Activated naive CD8-positive, alpha-beta T cell treated with anti-CD3 and anti-CD28 coated beads for 36 hours (primary cell): ENCODE results near the gene SLC27A4. TPM values are rescaled to one million over a fixed set of nuclear protein-coding genes. Genes with fewer than 3 reads are reported as not detected.
"Not testable (repeated sequence)": the region's sequence is repeated elsewhere in the genome, so short reads cannot be mapped to it uniquely, and the experiment has no call there.

ENCODE experiments used
- DNase-seq: peaks from one replicate; pipeline ENCODE4 v3.0.0; 2021
- H3K27ac Mint-ChIP-seq: one replicate; pipeline ENCODE4 v1.8.0; 2022; ENCODE audit warnings: mild to moderate bottlenecking, moderate library complexity, mixed read lengths
- H3K27me3 Mint-ChIP-seq: one replicate; pipeline ENCODE4 v1.8.0; 2022; ENCODE audit warnings: mild to moderate bottlenecking, mixed read lengths
- H3K36me3 Mint-ChIP-seq: one replicate; pipeline ENCODE4 v1.8.0; 2021; ENCODE audit warnings: mild to moderate bottlenecking, mixed read lengths
- H3K4me1 Mint-ChIP-seq: one replicate; pipeline ENCODE4 v1.8.0; 2021; ENCODE audit warnings: mixed read lengths
- H3K4me3 Mint-ChIP-seq: one replicate; pipeline ENCODE4 v1.8.0; 2022; ENCODE audit warnings: mild to moderate bottlenecking, moderate library complexity, mixed read lengths
- H3K9me3 Mint-ChIP-seq: one replicate; pipeline ENCODE4 v1.8.0; 2022; ENCODE audit warnings: mixed read lengths
- total RNA-seq, 2 experiments: library from RNA; stranded (reverse); gene quantifications; one replicate each; pipeline ENCODE4 v1.2.3, GENCODE V29; 2021

The SLC27A4 gene
- total RNA-seq, 2 experiments from 2014 or later = 21.0 to 22.8 TPM

- DNase-seq = no peak
- Mint-ChIP-seq H3K4me1 (peaks cover 19% of the 10 kb centered on the region), H3K27me3 (no peaks in the 10 kb centered on the region), H3K36me3 (peaks cover 9% of the 10 kb centered on the region), H3K4me3 (peak overlapping the region; percentile 95), H3K9me3 (no peaks in the 10 kb centered on the region), H3K27ac (no peak overlapping the region)
Observed at GRCh38 chr9:128321343-128321742, 19.0 kb upstream of the SLC27A4 start.

GRCh38 chr9:128321879-128322403, 18.4 kb upstream of the SLC27A4 start:
- Mint-ChIP-seq H3K4me1 (peaks cover 19% of the 10 kb centered on the region), H3K27me3 (no peaks in the 10 kb centered on the region), H3K36me3 (peaks cover 9% of the 10 kb centered on the region), H3K27ac (peak overlapping the region; percentile 98), H3K9me3 (no peaks in the 10 kb centered on the region), H3K4me3 (peak overlapping the region; percentile 95)
- DNase-seq = no peak

GRCh38 chr9:128322404-128323211, 17.7 kb upstream of the SLC27A4 start, which contains the start of the genes COQ4 and TRUB2:
COQ4 (plus strand) TSS chr9:128322839; CDS start chr9:128322859, 20 bp downstream.
TRUB2 (minus strand) TSS chr9:128322447; CDS start chr9:128322408, 39 bp downstream.
- H3K9me3 Mint-ChIP-seq = no peaks in the 10 kb centered on the region
- peaks cover 19% of the 10 kb centered on the region for H3K4me1 Mint-ChIP-seq

GRCh38 chr9:128323212-128323730, 17.1 kb upstream of the SLC27A4 start:
- Mint-ChIP-seq H3K4me1 (peaks cover 19% of the 10 kb centered on the region), H3K9me3 (no peaks in the 10 kb centered on the region), H3K4me3 (peak overlapping the region; percentile 95), H3K27me3 (no peaks in the 10 kb centered on the region), H3K36me3 (peaks cover 11% of the 10 kb centered on the region), H3K27ac (peak overlapping the region; percentile 98)
- DNase-seq = no peak

More at GRCh38 chr9:128322404-128323211, 17.7 kb upstream of the SLC27A4 start, which contains the start of the genes COQ4 and TRUB2:
- DNase-seq = peak; percentile 92
- Mint-ChIP-seq H3K4me3 (peak within 1 kb of the TSS; percentile 95), H3K27ac (peak within 1 kb of the TSS; percentile 98), H3K27me3 (no peaks in the 10 kb centered on the region), H3K36me3 (peaks cover 7% of the 10 kb centered on the region)

GRCh38 chr9:128323791-128324190, 16.5 kb upstream of the SLC27A4 start:
- Mint-ChIP-seq H3K4me1 (peaks cover 19% of the 10 kb centered on the region), H3K27me3 (no peaks in the 10 kb centered on the region), H3K9me3 (no peaks in the 10 kb centered on the region), H3K27ac (peak overlapping the region; percentile 98), H3K36me3 (peaks cover 7% of the 10 kb centered on the region), H3K4me3 (peak overlapping the region; percentile 95)
- no peak for DNase-seq

- Mint-ChIP-seq H3K27me3 (no peaks in the 10 kb centered on the region), H3K27ac (no peak overlapping the region)
Observed at GRCh38 chr9:128324401-128324800, 15.9 kb upstream of the SLC27A4 start.

GRCh38 chr9:128325629-128326028, 14.7 kb upstream of the SLC27A4 start:
- no peak for DNase-seq
- H3K27ac Mint-ChIP-seq = no peak overlapping the region

More at GRCh38 chr9:128324401-128324800, 15.9 kb upstream of the SLC27A4 start:
- DNase-seq = no peak
- peaks cover 7% of the 10 kb centered on the region for H3K36me3 Mint-ChIP-seq
- H3K9me3 Mint-ChIP-seq = no peaks in the 10 kb centered on the region
- H3K4me1 Mint-ChIP-seq = peaks cover 19% of the 10 kb centered on the region
- peak overlapping the region; percentile 95 for H3K4me3 Mint-ChIP-seq

GRCh38 chr9:128333451-128333869, 6.9 kb upstream of the SLC27A4 start:
- H3K36me3 Mint-ChIP-seq = peaks cover 4% of the 10 kb centered on the region
- no peaks in the 10 kb centered on the region for H3K4me1 Mint-ChIP-seq
- H3K27me3 Mint-ChIP-seq = no peaks in the 10 kb centered on the region
- no peaks in the 10 kb centered on the region for H3K9me3 Mint-ChIP-seq
- DNase-seq = no peak
- H3K4me3 Mint-ChIP-seq = no peak overlapping the region
- H3K27ac Mint-ChIP-seq = no peak overlapping the region

More at GRCh38 chr9:128325629-128326028, 14.7 kb upstream of the SLC27A4 start:
- Mint-ChIP-seq H3K36me3 (peaks cover 7% of the 10 kb centered on the region), H3K27me3 (no peaks in the 10 kb centered on the region), H3K9me3 (no peaks in the 10 kb centered on the region), H3K4me3 (no peak overlapping the region), H3K4me1 (peaks cover 19% of the 10 kb centered on the region)

GRCh38 chr9:128335161-128335560, 5.2 kb upstream of the SLC27A4 start:
- DNase-seq = no peak
- H3K4me3 Mint-ChIP-seq = no peak overlapping the region

GRCh38 chr9:128335914-128336313, 4.4 kb upstream of the SLC27A4 start:
- no peak overlapping the region for H3K27ac Mint-ChIP-seq
- H3K4me1 Mint-ChIP-seq = peaks cover 3% of the 10 kb centered on the region
- H3K36me3 Mint-ChIP-seq = peaks cover 4% of the 10 kb centered on the region
- H3K9me3 Mint-ChIP-seq = no peaks in the 10 kb centered on the region
- DNase-seq = no peak
- no peak overlapping the region for H3K4me3 Mint-ChIP-seq
- no peaks in the 10 kb centered on the region for H3K27me3 Mint-ChIP-seq

More at GRCh38 chr9:128335161-128335560, 5.2 kb upstream of the SLC27A4 start:
- Mint-ChIP-seq H3K27me3 (no peaks in the 10 kb centered on the region), H3K36me3 (peaks cover 4% of the 10 kb centered on the region), H3K27ac (no peak overlapping the region), H3K9me3 (no peaks in the 10 kb centered on the region), H3K4me1 (peaks cover 3% of the 10 kb centered on the region)

- peaks cover 3% of the 10 kb centered on the region for H3K36me3 Mint-ChIP-seq
Observed at GRCh38 chr9:128337936-128338335, 2.4 kb upstream of the SLC27A4 start.

GRCh38 chr9:128338852-128339614, 1.3 kb upstream of the SLC27A4 start:
- not testable (repeated sequence) for H3K27ac Mint-ChIP-seq, DNase-seq, H3K27me3 Mint-ChIP-seq, H3K36me3 Mint-ChIP-seq, H3K4me1 Mint-ChIP-seq, H3K9me3 Mint-ChIP-seq
- H3K4me3 Mint-ChIP-seq = peak overlapping the region; percentile 90

More at GRCh38 chr9:128337936-128338335, 2.4 kb upstream of the SLC27A4 start:
- DNase-seq = no peak
- H3K27ac Mint-ChIP-seq = no peak overlapping the region
- H3K4me3 Mint-ChIP-seq = no peak overlapping the region
- peaks cover 9% of the 10 kb centered on the region for H3K4me1 Mint-ChIP-seq
- no peaks in the 10 kb centered on the region for H3K9me3 Mint-ChIP-seq
- H3K27me3 Mint-ChIP-seq = no peaks in the 10 kb centered on the region

- peaks cover 6% of the 10 kb centered on the region for H3K36me3 Mint-ChIP-seq
- H3K27me3 Mint-ChIP-seq = no peaks in the 10 kb centered on the region
- H3K27ac Mint-ChIP-seq = peak overlapping the region; percentile 58
- H3K4me3 Mint-ChIP-seq = peak overlapping the region; percentile 90
- H3K9me3 Mint-ChIP-seq = no peaks in the 10 kb centered on the region
- no peak for DNase-seq
- H3K4me1 Mint-ChIP-seq = peaks cover 9% of the 10 kb centered on the region
Observed at GRCh38 chr9:128340691-128341434, 536 bp downstream of the SLC27A4 start.

GRCh38 chr9:128341435-128341849, 1.1 kb downstream of the SLC27A4 start:
- no peaks in the 10 kb centered on the region for H3K9me3 Mint-ChIP-seq
- DNase-seq = peak; percentile 74
- H3K4me1 Mint-ChIP-seq = peaks cover 9% of the 10 kb centered on the region
- peak overlapping the region; percentile 90 for H3K4me3 Mint-ChIP-seq
- no peaks in the 10 kb centered on the region for H3K27me3 Mint-ChIP-seq
- peaks cover 6% of the 10 kb centered on the region for H3K36me3 Mint-ChIP-seq
- peak overlapping the region; percentile 58 for H3K27ac Mint-ChIP-seq
